ENCODE results near the gene CSNK1G3. TPM values are rescaled to one million over a fixed set of nuclear protein-coding genes. Genes with fewer than 3 reads are reported as not detected.
"Not testable (repeated sequence)": the region's sequence is repeated elsewhere in the genome, so short reads cannot be mapped to it uniquely, and the experiment has no call there.

Gene CSNK1G3
- total RNA-seq, 1 donor = 66.9 TPM

GRCh38 chr5:123611406-123611709, 99.4 kb downstream of the CSNK1G3 start:
- TF ChIP-seq CTCF (IDR thresholded peaks at IDR 0.05; ENCODE audit: insufficient read depth, low read depth, low read length) = no peak
- no peak for DNase-seq (ENCODE audit: low read depth)

GRCh38 chr5:123617561-123617960, 105.6 kb downstream of the CSNK1G3 start:
- DNase-seq (ENCODE audit: low read depth) = no peak
- no peak overlapping the region for H3K4me3 ChIP-seq (ENCODE audit: low read depth, low read length)
- TF ChIP-seq CTCF (IDR thresholded peaks at IDR 0.05; ENCODE audit: insufficient read depth, low read depth, low read length) = no peak

More at GRCh38 chr5:123611406-123611709, 99.4 kb downstream of the CSNK1G3 start:
- no peak overlapping the region for H3K4me3 ChIP-seq (ENCODE audit: low read depth, low read length)

GRCh38 chr5:123626051-123626450, 114.1 kb downstream of the CSNK1G3 start:
- H3K4me3 ChIP-seq (ENCODE audit: low read depth, low read length) = no peak overlapping the region
- DNase-seq (ENCODE audit: low read depth) = no peak
- TF ChIP-seq CTCF (IDR thresholded peaks at IDR 0.05; ENCODE audit: insufficient read depth, low read depth, low read length) = no peak

GRCh38 chr5:123628860-123629544, 117.0 kb downstream of the CSNK1G3 start:
- TF ChIP-seq CTCF (IDR thresholded peaks at IDR 0.05; ENCODE audit: insufficient read depth, low read depth, low read length) = no peak
- DNase-seq (ENCODE audit: low read depth) = no peak
- no peak overlapping the region for H3K4me3 ChIP-seq (ENCODE audit: low read depth, low read length)

- H3K4me3 ChIP-seq (ENCODE audit: low read depth, low read length) = no peak overlapping the region
- no peak for DNase-seq (ENCODE audit: low read depth)
- TF ChIP-seq CTCF (IDR thresholded peaks at IDR 0.05; ENCODE audit: insufficient read depth, low read depth, low read length) = no peak
Observed at GRCh38 chr5:123636006-123636405, 124.0 kb downstream of the CSNK1G3 start.

- DNase-seq (ENCODE audit: low read depth) = not testable (repeated sequence)
Observed at GRCh38 chr5:123637028-123637427, 125.1 kb downstream of the CSNK1G3 start.

GRCh38 chr5:123639244-123639643, 127.3 kb downstream of the CSNK1G3 start:
- DNase-seq (ENCODE audit: low read depth) = no peak
- TF ChIP-seq CTCF (IDR thresholded peaks at IDR 0.05; ENCODE audit: insufficient read depth, low read depth, low read length) = no peak
- H3K4me3 ChIP-seq (ENCODE audit: low read depth, low read length) = no peak overlapping the region

More at GRCh38 chr5:123637028-123637427, 125.1 kb downstream of the CSNK1G3 start:
- H3K4me3 ChIP-seq (ENCODE audit: low read depth, low read length) = not testable (repeated sequence)

All from fibroblast of villous mesenchyme (primary cell).